Karpas-422 (cell line): ENCODE results near the gene TRIM46. TPM values are rescaled to one million over a fixed set of nuclear protein-coding genes. Genes with fewer than 3 reads are reported as not detected.

ENCODE experiments used
- DNase-seq: peaks from one replicate; pipeline ENCODE4 v3.0.0-alpha.2; 2015
- H2AFZ ChIP-seq: fragments of 200-600 bp; sonication (generic); 2 replicates; pipeline ENCODE4 v1.6.1; 2014; ENCODE audit warnings: antibody characterized with exemption, low read length, mixed read lengths
- H3K27ac ChIP-seq: fragments of 200-600 bp; sonication (generic); 2 replicates; pipeline ENCODE4 v1.5.1; 2014; ENCODE audit warnings: mild to moderate bottlenecking, low read length, moderate library complexity
- H3K27me3 ChIP-seq: fragments of 200-600 bp; sonication (generic); 2 replicates; pipeline ENCODE4 v1.6.1; 2014; ENCODE audit warnings: low read length, mixed read lengths
- H3K36me3 ChIP-seq: fragments of 200-600 bp; sonication (generic); 2 replicates; pipeline ENCODE4 v1.6.1; 2014; ENCODE audit warnings: low read length, mixed read lengths; ENCODE audit not compliant: insufficient read depth
- H3K4me1 ChIP-seq: fragments of 200-600 bp; sonication (generic); 2 replicates; pipeline ENCODE4 v1.6.1; 2014; ENCODE audit warnings: mild to moderate bottlenecking, low read length, mixed read lengths
- H3K4me2 ChIP-seq: fragments of 200-600 bp; sonication (generic); 2 replicates; pipeline ENCODE4 v1.6.1; 2014; ENCODE audit warnings: low read length, low read depth, mild to moderate bottlenecking; ENCODE audit not compliant: poor library complexity, severe bottlenecking
- H3K4me3 ChIP-seq: fragments of 200-600 bp; sonication (generic); 2 replicates; pipeline ENCODE4 v1.5.1; 2014; ENCODE audit warnings: mild to moderate bottlenecking, antibody characterized with exemption, low read length, mixed read lengths
- H3K79me2 ChIP-seq: fragments of 200-600 bp; sonication (generic); 2 replicates; pipeline ENCODE4 v1.6.1; 2014; ENCODE audit warnings: mild to moderate bottlenecking, low read length, mixed read lengths
- H3K9ac ChIP-seq: fragments of 200-600 bp; sonication (generic); 2 replicates; pipeline ENCODE4 v1.6.0; 2014; ENCODE audit warnings: low read length
- H3K9me2 ChIP-seq: fragments of 200-600 bp; sonication (generic), shearing (Covaris generic); replicated peaks from 2 replicates; pipeline ENCODE4 v1.6.0; 2014; ENCODE audit warnings: mild to moderate bottlenecking, low read length, moderate library complexity; ENCODE audit not compliant: insufficient read depth
- H3K9me3 ChIP-seq: fragments of 300-700, 200-600 bp; sonication (generic); 2 replicates; pipeline ENCODE4 v1.6.1; 2014; ENCODE audit warnings: low read length, mixed read lengths
- H4K20me1 ChIP-seq: fragments of 200-600 bp; sonication (generic); 2 replicates; pipeline ENCODE4 v1.6.1; 2014; ENCODE audit warnings: mild to moderate bottlenecking, antibody characterized with exemption, low read length, low read depth; ENCODE audit not compliant: insufficient read depth
- total RNA-seq: library from RNA; depleted of rRNA; stranded (reverse); fragments of >200 nt; shearing (Covaris generic); gene quantifications from 2 replicates; pipeline ENCODE4 v1.2.3, GENCODE V29; 2014; ENCODE audit warnings: low replicate concordance

Gene TRIM46
- total RNA-seq, 1 experiment from 2014 or later, result 5.1 TPM

- Histone ChIP-seq H3K79me2 (no peaks in the 10 kb centered on the region), H3K9me3 (no peaks in the 10 kb centered on the region), H2AFZ (no peak overlapping the region), H3K27me3 (no peaks in the 10 kb centered on the region), H3K4me2 (no peak overlapping the region), H3K27ac (no peak overlapping the region), H3K9me2 (no peaks in the 10 kb centered on the region), H3K4me1 (peaks cover 32% of the 10 kb centered on the region), H3K4me3 (no peak overlapping the region), H3K36me3 (no peaks in the 10 kb centered on the region), H3K9ac (no peak overlapping the region), H4K20me1 (no peaks in the 10 kb centered on the region)
- no peak for DNase-seq
Measured at GRCh38 chr1:155196893-155197638, 23.4 kb downstream of the TRIM46 start.

- no peak overlapping the region for H3K27ac ChIP-seq
Measured at GRCh38 chr1:155197901-155198546, 24.4 kb downstream of the TRIM46 start.

GRCh38 chr1:155198547-155198906 lies 24.9 kb downstream of the TRIM46 start:
- Histone ChIP-seq H4K20me1 (no peaks in the 10 kb centered on the region), H3K27me3 (no peaks in the 10 kb centered on the region), H2AFZ (no peak overlapping the region), H3K4me3 (no peak overlapping the region), H3K36me3 (no peaks in the 10 kb centered on the region), H3K27ac (no peak overlapping the region), H3K9me3 (no peaks in the 10 kb centered on the region), H3K4me1 (peaks cover 25% of the 10 kb centered on the region), H3K79me2 (no peaks in the 10 kb centered on the region), H3K9ac (no peak overlapping the region), H3K4me2 (no peak overlapping the region), H3K9me2 (no peaks in the 10 kb centered on the region)
- DNase-seq, result no peak

More at GRCh38 chr1:155197901-155198546, 24.4 kb downstream of the TRIM46 start:
- no peaks in the 10 kb centered on the region for H3K79me2 ChIP-seq
- H3K4me2 ChIP-seq, result no peak overlapping the region
- no peak for DNase-seq
- H4K20me1 ChIP-seq, result no peaks in the 10 kb centered on the region
- H2AFZ ChIP-seq, result no peak overlapping the region
- peaks cover 30% of the 10 kb centered on the region for H3K4me1 ChIP-seq
- no peaks in the 10 kb centered on the region for H3K9me3 ChIP-seq
- no peaks in the 10 kb centered on the region for H3K9me2 ChIP-seq
- H3K4me3 ChIP-seq, result no peak overlapping the region
- H3K36me3 ChIP-seq, result no peaks in the 10 kb centered on the region
- H3K27me3 ChIP-seq, result no peaks in the 10 kb centered on the region
- H3K9ac ChIP-seq, result no peak overlapping the region

GRCh38 chr1:155199792-155200191 lies 26.1 kb downstream of the TRIM46 start:
- H3K79me2 ChIP-seq, result no peaks in the 10 kb centered on the region
- DNase-seq, result no peak
- no peak overlapping the region for H3K27ac ChIP-seq
- no peaks in the 10 kb centered on the region for H4K20me1 ChIP-seq
- H3K4me1 ChIP-seq, result peaks cover 14% of the 10 kb centered on the region
- no peaks in the 10 kb centered on the region for H3K9me3 ChIP-seq
- no peak overlapping the region for H3K9ac ChIP-seq
- no peaks in the 10 kb centered on the region for H3K36me3 ChIP-seq
- H3K4me3 ChIP-seq, result no peak overlapping the region
- no peak overlapping the region for H3K4me2 ChIP-seq
- no peaks in the 10 kb centered on the region for H3K27me3 ChIP-seq
- no peak overlapping the region for H2AFZ ChIP-seq
- H3K9me2 ChIP-seq, result no peaks in the 10 kb centered on the region

GRCh38 chr1:155200920-155201319 lies 27.3 kb downstream of the TRIM46 start:
- Histone ChIP-seq H3K4me2 (no peak overlapping the region), H3K9ac (no peak overlapping the region), H4K20me1 (no peaks in the 10 kb centered on the region), H2AFZ (no peak overlapping the region), H3K27ac (no peak overlapping the region), H3K79me2 (no peaks in the 10 kb centered on the region), H3K4me3 (no peak overlapping the region), H3K9me3 (no peaks in the 10 kb centered on the region), H3K4me1 (peaks cover 6% of the 10 kb centered on the region), H3K9me2 (no peaks in the 10 kb centered on the region), H3K36me3 (no peaks in the 10 kb centered on the region), H3K27me3 (no peaks in the 10 kb centered on the region)
- DNase-seq, result no peak

DNA sequence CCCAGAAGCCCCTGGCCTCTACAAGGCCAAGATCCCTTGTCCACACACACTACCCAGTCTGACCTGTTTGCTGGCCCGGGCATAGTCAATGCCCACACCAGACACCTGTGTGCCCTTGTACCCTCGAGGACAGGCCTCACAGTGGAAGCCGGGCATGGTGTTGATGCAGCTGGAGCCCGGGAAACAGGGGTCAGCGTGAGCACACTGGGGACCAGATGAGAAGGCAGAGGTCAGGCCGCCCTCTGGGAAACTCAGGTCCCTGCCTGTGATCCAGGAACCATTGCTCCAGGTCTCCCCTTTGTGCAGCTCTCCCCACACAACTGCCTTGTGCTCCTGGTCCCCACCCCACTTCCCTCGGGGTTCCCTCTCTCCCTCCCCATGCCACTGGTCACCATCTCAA lies 28.5 kb downstream of the TRIM46 start:
- no peak for DNase-seq
- Histone ChIP-seq H3K4me1 (peaks cover 4% of the 10 kb centered on the region), H3K9ac (no peak overlapping the region), H3K4me2 (no peak overlapping the region), H2AFZ (no peak overlapping the region), H3K27me3 (no peaks in the 10 kb centered on the region), H3K36me3 (no peaks in the 10 kb centered on the region), H3K9me3 (no peaks in the 10 kb centered on the region), H3K27ac (no peak overlapping the region), H3K79me2 (no peaks in the 10 kb centered on the region), H4K20me1 (no peaks in the 10 kb centered on the region), H3K9me2 (no peaks in the 10 kb centered on the region), H3K4me3 (no peak overlapping the region)

- H3K9ac ChIP-seq, result no peak overlapping the region
- no peaks in the 10 kb centered on the region for H3K36me3 ChIP-seq
Measured at GRCh38 chr1:155202731-155203515, 29.3 kb downstream of the TRIM46 start.

GRCh38 chr1:155205035-155205434 lies 31.4 kb downstream of the TRIM46 start:
- Histone ChIP-seq H3K4me2 (no peak overlapping the region), H3K79me2 (peaks cover 9% of the 10 kb centered on the region), H3K36me3 (no peaks in the 10 kb centered on the region), H3K9me2 (no peaks in the 10 kb centered on the region), H3K4me1 (peaks cover 22% of the 10 kb centered on the region), H3K27ac (no peak overlapping the region), H3K4me3 (no peak overlapping the region), H2AFZ (no peak overlapping the region), H4K20me1 (no peaks in the 10 kb centered on the region), H3K27me3 (no peaks in the 10 kb centered on the region), H3K9ac (no peak overlapping the region), H3K9me3 (no peaks in the 10 kb centered on the region)
- no peak for DNase-seq

More at GRCh38 chr1:155202731-155203515, 29.3 kb downstream of the TRIM46 start:
- H3K4me1 ChIP-seq, result peaks cover 11% of the 10 kb centered on the region
- no peak overlapping the region for H2AFZ ChIP-seq
- H3K4me2 ChIP-seq, result no peak overlapping the region
- no peaks in the 10 kb centered on the region for H3K27me3 ChIP-seq
- H3K4me3 ChIP-seq, result no peak overlapping the region
- H3K79me2 ChIP-seq, result no peaks in the 10 kb centered on the region
- no peak for DNase-seq
- H3K9me3 ChIP-seq, result no peaks in the 10 kb centered on the region
- no peak overlapping the region for H3K27ac ChIP-seq
- H4K20me1 ChIP-seq, result no peaks in the 10 kb centered on the region
- H3K9me2 ChIP-seq, result no peaks in the 10 kb centered on the region
